Heart left ventricle (tissue), 13 donors: ENCODE results near the gene FAM193B.

Experiments used
- CTCF ChIP-seq, 12 donors: fragments of 200-600 bp; sonication (generic) in 4 of 12; IDR thresholded peaks; one replicate each; pipeline versions ENCODE4 v1.5.0 to v1.8.0; 2018 to 2022; ENCODE audit warnings: antibody characterized with exemption in 12 of 12, mild to moderate bottlenecking in 5 of 12
- POLR2A ChIP-seq, 2 donors: fragments of 450-650 bp; IDR thresholded peaks; one replicate each; pipeline ENCODE4 v1.6.1; 2017; ENCODE audit warnings: antibody characterized with exemption in 2 of 2, mild to moderate bottlenecking in 2 of 2, moderate library complexity in 2 of 2
- donor health status: ischemic (EF 13 %, LVEDD 7.1; RV severe dilation, severe dysfunction).
- donor health status: DM: no; HTN: yes; CAD: no.
- donor health status: DM: no; HTN: no; CAD: no.
- donor health status: ischemic (EF 25% LVEDD 6.9; RV normal size, moderate dysfunction).
- donor health status: ischemic (EF 25% LVEDD 5.7; RV mildly dilated, moderate dysfunction).
- donor health status: ischemic (EF 35%, LVEDD 5.7; RV mildly dilated, moderate dysfunction).
- donor health status: nonischemic (EF 11% LVEDD 7.7; RV severe dilation, severe dysfunction).
- donor health status: DM: yes; HTN: yes; CAD: no.
- donor health status: PGD.
- donor health status: ischemic (EF 29% LVEDD 5.4; RV normal size, mild dysfunction).
- donor health status: nonischemic (EF 23%, LVEDD 6.1; RV moderate dilation, normal function).

GRCh38 chr5:177530638-177531037 lies 23.7 kb downstream of the FAM193B start:
- TF ChIP-seq CTCF (IDR thresholded peaks at IDR 0.05) (no peak), POLR2A (IDR thresholded peaks at IDR 0.05) (no peak)
